DND-41 (cell line): Measurements from ENCODE around the gene CLN5.
A peak's percentile ranks its signal among the peaks of the same experiment; 100 is the strongest.

Experiments
- ATAC-seq: fragments of 200-7000 bp; cut with Tn5 transposase; 3 replicates; pipeline ENCODE4 v1.9.1; 2021; ENCODE audit warnings: low read depth; ENCODE audit not compliant: insufficient read depth
- DNase-seq: peaks from one replicate; pipeline ENCODE4 v3.0.0-alpha.2; 2020
- H2AFZ ChIP-seq: 2 replicates; pipeline ENCODE4 v1.6.0; 2012; ENCODE audit warnings: low read depth, low read length
- H3K27ac ChIP-seq: 2 replicates; pipeline ENCODE4 v1.5.1; 2012; ENCODE audit warnings: low read length, inconsistent platforms
- H3K27me3 ChIP-seq: fragments of 200-600 bp; sonication (generic); 2 replicates; pipeline ENCODE4 v1.6.0; 2012; ENCODE audit warnings: low read length, mild to moderate bottlenecking, inconsistent platforms; ENCODE audit not compliant: insufficient read depth, poor library complexity
- H3K36me3 ChIP-seq: 2 replicates; pipeline ENCODE4 v1.5.1; 2012; ENCODE audit warnings: low read length, inconsistent platforms; ENCODE audit not compliant: insufficient read depth
- H3K4me1 ChIP-seq: 2 replicates; pipeline ENCODE4 v1.5.1; 2012; ENCODE audit warnings: mild to moderate bottlenecking, low read length; ENCODE audit not compliant: insufficient read depth
- H3K4me2 ChIP-seq: 2 replicates; pipeline ENCODE4 v1.6.0; 2012; ENCODE audit warnings: mild to moderate bottlenecking, moderate library complexity, low read length, inconsistent platforms; ENCODE audit not compliant: insufficient read depth
- H3K4me3 ChIP-seq, 2 experiments: fragments of 200-600 bp in 1 of 2; shearing (Covaris generic) in 1 of 2; 2 replicates each; pipeline ENCODE4 v1.5.1; 2012 to 2016; ENCODE audit warnings: inconsistent platforms in 2 of 2, low read length in 2 of 2, mild to moderate bottlenecking in 2 of 2, low read depth in 1 of 2, moderate library complexity in 1 of 2
- H3K79me2 ChIP-seq: 2 replicates; pipeline ENCODE4 v1.6.0; 2012; ENCODE audit warnings: low read length, inconsistent platforms; ENCODE audit not compliant: insufficient read depth
- H3K9ac ChIP-seq: 2 replicates; pipeline ENCODE4 v1.6.0; 2012; ENCODE audit warnings: low read depth, mild to moderate bottlenecking, inconsistent platforms, low read length, moderate library complexity
- H3K9me3 ChIP-seq: 2 replicates; pipeline ENCODE4 v1.5.1; 2012; ENCODE audit warnings: low read length, moderate library complexity, mild to moderate bottlenecking, inconsistent platforms; ENCODE audit not compliant: insufficient read depth, severe bottlenecking
- H4K20me1 ChIP-seq: 2 replicates; pipeline ENCODE4 v1.6.0; 2012; ENCODE audit warnings: low read length; ENCODE audit not compliant: insufficient read depth
- CTCF ChIP-seq: IDR thresholded peaks from 2 replicates; pipeline ENCODE4 v1.5.1; 2012; ENCODE audit warnings: borderline replicate concordance, low read length, moderate library complexity, mild to moderate bottlenecking; ENCODE audit not compliant: poor library complexity, severe bottlenecking; ENCODE audit errors: extremely low read depth
- EZH2 ChIP-seq: IDR thresholded peaks from 3 replicates; pipeline ENCODE4 v1.6.1; 2012; ENCODE audit warnings: borderline replicate concordance, low read depth, mild to moderate bottlenecking, moderate library complexity, low read length, inconsistent platforms; ENCODE audit not compliant: severe bottlenecking

Gene CLN5

GRCh38 chr13:76983676-76984075 lies 8.2 kb upstream of the CLN5 start:
- peaks cover 14% of the 10 kb centered on the region for H3K27me3 ChIP-seq
- no peak overlapping the region for H3K27ac ChIP-seq
- H3K9me3 ChIP-seq, result no peaks in the 10 kb centered on the region
- no peak overlapping the region for H3K4me3 ChIP-seq
- H3K79me2 ChIP-seq, result no peaks in the 10 kb centered on the region
- no peak overlapping the region for H3K4me2 ChIP-seq
- no peak overlapping the region for H3K9ac ChIP-seq
- H3K36me3 ChIP-seq, result no peaks in the 10 kb centered on the region
- ATAC-seq (no peak), DNase-seq (no peak)
- no peaks in the 10 kb centered on the region for H4K20me1 ChIP-seq
- no peak for TF ChIP-seq EZH2
- no peak overlapping the region for H2AFZ ChIP-seq
- H3K4me1 ChIP-seq, result peaks cover 4% of the 10 kb centered on the region; the same call in 1 of the 2 replicates

DNA sequence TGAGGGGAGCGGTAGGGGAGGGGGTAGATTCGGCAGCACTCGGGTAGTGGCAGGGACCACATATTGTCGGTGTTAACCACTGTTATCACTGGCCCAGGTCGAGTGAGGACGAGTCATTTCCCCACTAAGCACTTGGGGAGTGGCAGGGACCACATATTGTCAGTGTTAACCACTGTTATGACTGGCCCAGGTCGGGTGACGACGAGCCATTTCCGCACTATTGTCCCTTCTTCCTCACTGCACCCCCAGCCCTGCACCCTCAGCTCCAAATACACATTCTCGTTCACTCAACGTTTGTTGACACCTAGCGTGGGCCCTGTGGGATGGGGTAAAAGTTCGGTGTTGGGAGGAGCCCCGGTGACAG lies 467 bp upstream of the CLN5 start:
- ATAC-seq (peak; percentile 15), DNase-seq (no peak)
- H3K4me1 ChIP-seq, result peaks cover 30% of the 10 kb centered on the region
- H3K36me3 ChIP-seq, result peaks cover 12% of the 10 kb centered on the region
- peaks cover 22% of the 10 kb centered on the region for H3K79me2 ChIP-seq
- H3K9me3 ChIP-seq, result no peaks in the 10 kb centered on the region
- peak overlapping the region; percentile 90 for H2AFZ ChIP-seq
- peak overlapping the region; percentile 79 for H3K27ac ChIP-seq
- H3K4me3 ChIP-seq, result peak overlapping the region; percentile 14 to 64; a peak in 3 of 4 replicates
- no peaks in the 10 kb centered on the region for H4K20me1 ChIP-seq
- H3K4me2 ChIP-seq, result peak overlapping the region; percentile 83
- peak overlapping the region; percentile 74 for H3K9ac ChIP-seq
- TF ChIP-seq CTCF (no peak), EZH2 (no peak)
- H3K27me3 ChIP-seq, result no peaks in the 10 kb centered on the region

- DNase-seq (peak; percentile 12), ATAC-seq (no peak)
- Histone ChIP-seq H4K20me1 (no peaks in the 10 kb centered on the region), H3K36me3 (peaks cover 19% of the 10 kb centered on the region), H3K27ac (peak overlapping the region; percentile 58), H3K9ac (peak overlapping the region; percentile 74), H3K9me3 (no peaks in the 10 kb centered on the region), H3K27me3 (no peaks in the 10 kb centered on the region), H3K4me2 (peak overlapping the region; percentile 83), H3K4me3 (peak overlapping the region; percentile 33 to 64; a peak in 3 of 4 replicates), H3K79me2 (peaks cover 22% of the 10 kb centered on the region), H2AFZ (peak overlapping the region; percentile 83), H3K4me1 (peaks cover 30% of the 10 kb centered on the region)
- TF ChIP-seq EZH2 (no peak), CTCF (no peak)
Observed at GRCh38 chr13:76992548-76993001, 694 bp downstream of the CLN5 start.

- Histone ChIP-seq H3K9ac (peak overlapping the region; percentile 74), H4K20me1 (no peaks in the 10 kb centered on the region), H3K79me2 (peaks cover 22% of the 10 kb centered on the region), H3K36me3 (peaks cover 23% of the 10 kb centered on the region), H3K4me3 (peak overlapping the region; percentile 33 to 64; a peak in 3 of 4 replicates), H3K4me1 (peaks cover 30% of the 10 kb centered on the region), H3K9me3 (no peaks in the 10 kb centered on the region), H2AFZ (peak overlapping the region; percentile 83), H3K27ac (no peak overlapping the region; the same call in 1 of the 2 replicates), H3K27me3 (no peaks in the 10 kb centered on the region), H3K4me2 (peak overlapping the region; percentile 83)
- no peak for DNase-seq
- no peak for TF ChIP-seq CTCF
- no peak for TF ChIP-seq EZH2
- no peak for ATAC-seq
Observed at GRCh38 chr13:76993021-76993420, 1.1 kb downstream of the CLN5 start.
